Measurements from ENCODE around the gene COL6A1. TPM values are rescaled to one million over a fixed set of nuclear protein-coding genes. Genes with fewer than 3 reads are reported as not detected.

The COL6A1 gene
- total and polyA plus RNA-seq, 2 of the 13 experiments (the other 11 are each of a cell fraction or from before 2014, with no cell fraction given) = 3.1 to 4.8 TPM

- no peak for DNase-seq (ENCODE audit: low spot score)
- no peaks in the 10 kb centered on the region for H3K36me3 ChIP-seq (replicated peaks in 1 of 2; ENCODE audit: control insufficient read depth in 1 of 2, insufficient read depth in 2 of 2, low read length in 2 of 2)
- BruUV-seq (replicated peaks) = no TSS peak
- no peak overlapping the region for H3K9ac ChIP-seq (ENCODE audit: insufficient read depth, low read depth, low read length)
- no peaks in the 10 kb centered on the region for H3K4me1 ChIP-seq (ENCODE audit: insufficient read depth, low read length)
- TF ChIP-seq ZNF232 (CRISPR knock-in tag; IDR thresholded peaks at IDR 0.05; ENCODE audit: borderline replicate concordance) (no peak), SP1 (IDR thresholded peaks at IDR 0.05) (no peak), SP1 (CRISPR knock-in tag; IDR thresholded peaks at IDR 0.05) (no peak), HNF4A (CRISPR knock-in tag; IDR thresholded peaks at IDR 0.05) (no peak)
- H4K20me1 ChIP-seq (ENCODE audit: insufficient read depth, low read length) = no peaks in the 10 kb centered on the region
- no peaks in the 10 kb centered on the region for H3K9me3 ChIP-seq (ENCODE audit: low read length)
- H2AFZ ChIP-seq (ENCODE audit: low read length) = no peak overlapping the region
- ChIA-PET CTCF (ENCODE audit: low intra/inter-chr PET ratio, low total read pairs) (no interaction called here), POLR2A (no interaction called here)
- peaks cover 5 to 13% of the 10 kb centered on the region in 2 experiments; a peak in 4 of 5 replicates for H3K27me3 ChIP-seq (ENCODE audit: control insufficient read depth in 1 of 2, insufficient read depth in 2 of 2, low read length in 2 of 2)
- H3K27ac ChIP-seq (ENCODE audit: extremely low read length, insufficient read depth, low read length) = no peak overlapping the region
- in situ Hi-C loops (cut with HindIII; ENCODE audit: extremely low pct_ligation_motif_present, low pct_unique_long_range_greater_than_20kb) = no loop called here
- no peak overlapping the region for H3K4me2 ChIP-seq (ENCODE audit: low read depth, low read length)
- no peak for ATAC-seq
- WGBS (ENCODE audit: low lambda C conversion rate) = 34% methylated on average over 19 of the region's 27 CpGs
- FAIRE-seq = no peak
- H3K4me3 ChIP-seq (replicated peaks in 1 of 3; ENCODE audit: insufficient read depth in 1 of 3, low read depth in 2 of 3, low read length in 3 of 3) = no peak overlapping the region
- H3K79me2 ChIP-seq (ENCODE audit: insufficient read depth, low read length) = no peaks in the 10 kb centered on the region
- intact Hi-C loops (cut with micrococcal nuclease; ENCODE audit: unreplicated experiment) = no loop called here
Observed at GRCh38 chr21:46048926-46049889, 67.6 kb downstream of the COL6A1 start.

- intact Hi-C loops (cut with micrococcal nuclease; ENCODE audit: unreplicated experiment) (no loop called here), in situ Hi-C loops (cut with HindIII; ENCODE audit: extremely low pct_ligation_motif_present, low pct_unique_long_range_greater_than_20kb) (no loop called here)
- 60% methylated on average over 2 of the region's 33 CpGs for WGBS (ENCODE audit: low lambda C conversion rate)
- Histone ChIP-seq H4K20me1 (ENCODE audit: insufficient read depth, low read length) (no peaks in the 10 kb centered on the region), H3K4me2 (ENCODE audit: low read depth, low read length) (no peak overlapping the region), H3K9ac (ENCODE audit: insufficient read depth, low read depth, low read length) (no peak overlapping the region), H3K27ac (ENCODE audit: extremely low read length, insufficient read depth, low read length) (no peak overlapping the region), H3K36me3 (replicated peaks in 1 of 2; ENCODE audit: control insufficient read depth in 1 of 2, insufficient read depth in 2 of 2, low read length in 2 of 2) (no peaks in the 10 kb centered on the region), H3K9me3 (ENCODE audit: low read length) (no peaks in the 10 kb centered on the region), H3K79me2 (ENCODE audit: insufficient read depth, low read length) (no peaks in the 10 kb centered on the region), H3K4me3 (replicated peaks in 1 of 3; ENCODE audit: insufficient read depth in 1 of 3, low read depth in 2 of 3, low read length in 3 of 3) (no peak overlapping the region), H2AFZ (ENCODE audit: low read length) (no peak overlapping the region), H3K4me1 (ENCODE audit: insufficient read depth, low read length) (no peaks in the 10 kb centered on the region), H3K27me3 (ENCODE audit: control insufficient read depth in 1 of 2, insufficient read depth in 2 of 2, low read length in 2 of 2) (peaks cover 5 to 13% of the 10 kb centered on the region in 2 experiments; a peak in 4 of 5 replicates)
- POLR2A ChIA-PET = no interaction called here
- BruUV-seq (replicated peaks) = no TSS peak
- no peak for FAIRE-seq
- CTCF ChIA-PET (ENCODE audit: low intra/inter-chr PET ratio, low total read pairs) = no interaction called here
- no peak for ATAC-seq
- no peak for DNase-seq (ENCODE audit: low spot score)
- no peak for TF ChIP-seq PRDM10 (CRISPR knock-in tag; IDR thresholded peaks at IDR 0.05; ENCODE audit: low read depth)
- TF ChIP-seq NFAT5 (CRISPR knock-in tag; IDR thresholded peaks at IDR 0.05) = no peak
- no peak for TF ChIP-seq BRD4 (CRISPR knock-in tag; IDR thresholded peaks at IDR 0.05)
Observed at GRCh38 chr21:46049890-46050667, 68.5 kb downstream of the COL6A1 start.

Data from HepG2 (cell line).